ENCODE measurements around the gene AMIGO1. TPM values are rescaled to one million over a fixed set of nuclear protein-coding genes. Genes with fewer than 3 reads are reported as not detected.

The AMIGO1 gene
- total and polyA plus RNA-seq, 7 donors = 0.60 to 12.1 (median 6.4) TPM

GRCh38 chr1:109493227-109493626, 16.3 kb downstream of the AMIGO1 start:
- 46 to 83% methylated on average over 4 of the region's 4 CpGs for WGBS, 2 donors
- Histone ChIP-seq H3K27ac (peak overlapping the region; percentile 84 to 88 (median 86)), H3K27me3 (no peaks in the 10 kb centered on the region), H3K36me3 (peaks cover 0 to 36% (median 16%) of the 10 kb centered on the region in 4 donors), H3K4me3 (no peak overlapping the region), H3K4me1 (peaks cover 0 to 36% (median 24%) of the 10 kb centered on the region in 4 donors), H3K9me3 (no peaks in the 10 kb centered on the region)
- TF ChIP-seq EP300 (IDR thresholded peaks at IDR 0.05) (no peak), CTCF (IDR thresholded peaks at IDR 0.05) (no peak), POLR2A (IDR thresholded peaks at IDR 0.05) (no peak), POLR2AphosphoS5 (IDR thresholded peaks at IDR 0.05) (no peak)
- no peak for DNase-seq
- intact Hi-C loops (cut with DNase I) = no loop called here

GRCh38 chr1:109492779-109493178, 16.7 kb downstream of the AMIGO1 start:
- H3K4me1 ChIP-seq = peaks cover 0 to 32% (median 23%) of the 10 kb centered on the region in 4 donors
- no peaks in the 10 kb centered on the region for H3K27me3 ChIP-seq
- peaks cover 0 to 35% (median 14%) of the 10 kb centered on the region in 4 donors for H3K36me3 ChIP-seq
- DNase-seq = no peak
- TF ChIP-seq POLR2AphosphoS5 (IDR thresholded peaks at IDR 0.05) (no peak), EP300 (IDR thresholded peaks at IDR 0.05) (no peak), CTCF (IDR thresholded peaks at IDR 0.05) (no peak)
- H3K27ac ChIP-seq = no peak overlapping the region
- intact Hi-C loops (cut with DNase I) = no loop called here
- no peak overlapping the region for H3K4me3 ChIP-seq
- WGBS, 2 donors = 88 to 91% methylated on average over 4 of the region's 4 CpGs
- H3K9me3 ChIP-seq = no peaks in the 10 kb centered on the region

DNA sequence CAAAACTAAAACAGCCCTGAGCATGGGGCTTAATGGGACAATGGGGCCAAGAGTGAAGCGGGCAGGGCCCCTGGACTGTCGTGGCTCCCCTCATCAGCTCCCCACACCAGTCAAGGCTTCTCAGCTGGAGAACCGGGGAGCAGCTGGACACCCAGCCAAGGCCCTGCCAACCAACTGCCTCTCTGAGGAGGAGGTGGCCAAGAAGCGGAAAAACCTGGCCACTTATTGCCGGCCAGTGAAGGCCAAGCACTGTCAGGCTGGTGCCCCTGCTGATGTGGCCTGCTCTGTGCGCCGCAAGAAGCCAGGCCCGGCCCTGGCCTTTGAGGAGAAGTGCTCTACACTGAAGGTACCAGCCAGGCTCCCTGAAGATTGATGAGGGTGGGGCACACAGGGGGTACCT, 18.2 kb downstream of the AMIGO1 start:
- peaks cover 0 to 31% (median 23%) of the 10 kb centered on the region in 4 donors for H3K4me1 ChIP-seq
- no peak for DNase-seq
- no peaks in the 10 kb centered on the region for H3K9me3 ChIP-seq
- TF ChIP-seq POLR2A (IDR thresholded peaks at IDR 0.05) (no peak), CTCF (IDR thresholded peaks at IDR 0.05) (no peak), POLR2AphosphoS5 (IDR thresholded peaks at IDR 0.05) (no peak)
- intact Hi-C loops (cut with DNase I) = no loop called here
- peaks cover 0 to 21% (median 6%) of the 10 kb centered on the region in 4 donors for H3K36me3 ChIP-seq
- no peaks in the 10 kb centered on the region for H3K27me3 ChIP-seq
- no peak overlapping the region for H3K27ac ChIP-seq
- H3K4me3 ChIP-seq = no peak overlapping the region
- WGBS, 2 donors = 95% methylated on average over 8 of the region's 8 CpGs

DNA sequence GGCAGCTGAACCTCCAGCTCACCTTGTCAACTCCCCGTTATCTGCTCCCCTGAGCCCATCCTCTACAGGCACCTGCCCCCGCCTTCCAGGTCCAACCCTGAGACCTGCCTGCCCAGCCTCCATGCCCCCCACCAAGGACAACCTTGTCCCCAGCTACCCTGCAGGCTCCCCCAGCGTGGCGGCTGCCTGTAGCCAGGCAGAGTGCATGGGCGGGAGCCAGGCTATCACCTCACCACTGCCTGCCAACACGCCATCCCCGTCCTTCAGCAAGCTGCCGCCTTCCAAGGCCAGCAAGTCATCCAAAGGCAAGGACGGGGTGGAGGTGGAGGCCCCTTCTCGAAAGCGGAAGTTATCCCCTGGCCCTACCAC, 18.6 kb downstream of the AMIGO1 start:
- TF ChIP-seq POLR2A (IDR thresholded peaks at IDR 0.05) = no peak
- TF ChIP-seq EP300 (IDR thresholded peaks at IDR 0.05) = no peak
- no peak for TF ChIP-seq POLR2AphosphoS5 (IDR thresholded peaks at IDR 0.05)
- TF ChIP-seq CTCF (IDR thresholded peaks at IDR 0.05) = no peak
- Histone ChIP-seq H3K27ac (peak overlapping the region in 1 of 4 donors; percentile 27), H3K4me3 (no peak overlapping the region), H3K9me3 (no peaks in the 10 kb centered on the region), H3K27me3 (no peaks in the 10 kb centered on the region), H3K36me3 (peaks cover 0 to 17% (median 4%) of the 10 kb centered on the region in 4 donors), H3K4me1 (peaks cover 0 to 31% (median 22%) of the 10 kb centered on the region in 4 donors)
- intact Hi-C loops (cut with DNase I) = no loop called here
- 89 to 93% methylated on average over 11 of the region's 11 CpGs for WGBS, 2 donors
- no peak for DNase-seq

Measured in sigmoid colon (tissue), 7 donors.